Measurements from ENCODE around the gene EPB42. TPM values are rescaled to one million over a fixed set of nuclear protein-coding genes. Genes with fewer than 3 reads are reported as not detected.

The EPB42 gene
- total and polyA plus RNA-seq, 2 experiments from 2014 or later, result not detected

DNA sequence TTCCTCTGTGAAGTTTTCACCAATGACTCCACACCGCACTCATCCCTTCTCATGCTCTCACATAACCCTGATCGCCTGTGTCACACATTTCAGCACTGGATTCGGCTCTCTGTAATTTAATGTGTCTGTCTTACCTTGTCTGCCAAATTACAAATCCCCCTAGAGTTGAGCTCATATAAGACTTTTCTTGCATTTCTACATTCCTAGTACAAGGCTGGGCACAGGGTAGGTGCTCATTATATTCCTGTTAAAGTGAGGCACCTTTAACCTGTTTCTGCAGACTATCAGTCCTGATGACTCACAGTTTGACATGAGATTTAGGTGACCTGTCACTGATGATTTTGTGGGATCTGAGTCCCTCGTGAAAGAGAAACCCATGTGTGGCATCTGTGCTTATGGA lies 23.3 kb upstream of the EPB42 start:
- Mint-ChIP-seq H3K36me3 (ENCODE audit: low read depth) (no peaks in the 10 kb centered on the region), H3K4me1 (no peaks in the 10 kb centered on the region), H3K27ac (no peak overlapping the region), H3K9me3 (no peaks in the 10 kb centered on the region), H3K27me3 (ENCODE audit: insufficient read depth, low read depth, poor library complexity) (peaks cover 5% of the 10 kb centered on the region), H3K4me3 (no peak overlapping the region)
- no peak for ATAC-seq
- TF ChIP-seq CREB1 (CRISPR knock-in tag; IDR thresholded peaks at IDR 0.05; ENCODE audit: low read depth) (no peak), STAT1 (IDR thresholded peaks at IDR 0.05; ENCODE audit: unreplicated experiment) (no peak), EZH2 (IDR thresholded peaks at IDR 0.05; ENCODE audit: low read depth, unreplicated experiment) (no peak), JUNB (IDR thresholded peaks at IDR 0.05; ENCODE audit: unreplicated experiment) (no peak), EZH2phosphoT487 (IDR thresholded peaks at IDR 0.05; ENCODE audit: unreplicated experiment) (no peak), NANOG (IDR thresholded peaks at IDR 0.05; ENCODE audit: borderline replicate concordance) (no peak), ZNF114 (CRISPR knock-in tag; IDR thresholded peaks at IDR 0.05) (no peak), POLR2AphosphoS5 (IDR thresholded peaks at IDR 0.05; ENCODE audit: low read depth) (no peak), ZNF331 (CRISPR knock-in tag; IDR thresholded peaks at IDR 0.05; ENCODE audit: low read depth) (no peak)
- TF ChIP-seq, protein P1, sequence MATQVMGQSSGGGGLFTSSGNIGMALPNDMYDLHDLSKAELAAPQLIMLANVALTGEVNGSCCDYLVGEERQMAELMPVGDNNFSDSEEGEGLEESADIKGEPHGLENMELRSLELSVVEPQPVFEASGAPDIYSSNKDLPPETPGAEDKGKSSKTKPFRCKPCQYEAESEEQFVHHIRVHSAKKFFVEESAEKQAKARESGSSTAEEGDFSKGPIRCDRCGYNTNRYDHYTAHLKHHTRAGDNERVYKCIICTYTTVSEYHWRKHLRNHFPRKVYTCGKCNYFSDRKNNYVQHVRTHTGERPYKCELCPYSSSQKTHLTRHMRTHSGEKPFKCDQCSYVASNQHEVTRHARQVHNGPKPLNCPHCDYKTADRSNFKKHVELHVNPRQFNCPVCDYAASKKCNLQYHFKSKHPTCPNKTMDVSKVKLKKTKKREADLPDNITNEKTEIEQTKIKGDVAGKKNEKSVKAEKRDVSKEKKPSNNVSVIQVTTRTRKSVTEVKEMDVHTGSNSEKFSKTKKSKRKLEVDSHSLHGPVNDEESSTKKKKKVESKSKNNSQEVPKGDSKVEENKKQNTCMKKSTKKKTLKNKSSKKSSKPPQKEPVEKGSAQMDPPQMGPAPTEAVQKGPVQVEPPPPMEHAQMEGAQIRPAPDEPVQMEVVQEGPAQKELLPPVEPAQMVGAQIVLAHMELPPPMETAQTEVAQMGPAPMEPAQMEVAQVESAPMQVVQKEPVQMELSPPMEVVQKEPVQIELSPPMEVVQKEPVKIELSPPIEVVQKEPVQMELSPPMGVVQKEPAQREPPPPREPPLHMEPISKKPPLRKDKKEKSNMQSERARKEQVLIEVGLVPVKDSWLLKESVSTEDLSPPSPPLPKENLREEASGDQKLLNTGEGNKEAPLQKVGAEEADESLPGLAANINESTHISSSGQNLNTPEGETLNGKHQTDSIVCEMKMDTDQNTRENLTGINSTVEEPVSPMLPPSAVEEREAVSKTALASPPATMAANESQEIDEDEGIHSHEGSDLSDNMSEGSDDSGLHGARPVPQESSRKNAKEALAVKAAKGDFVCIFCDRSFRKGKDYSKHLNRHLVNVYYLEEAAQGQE (IDR thresholded peaks at IDR 0.05; ENCODE audit: unreplicated experiment), result no peak
- TF ChIP-seq, protein P2, sequence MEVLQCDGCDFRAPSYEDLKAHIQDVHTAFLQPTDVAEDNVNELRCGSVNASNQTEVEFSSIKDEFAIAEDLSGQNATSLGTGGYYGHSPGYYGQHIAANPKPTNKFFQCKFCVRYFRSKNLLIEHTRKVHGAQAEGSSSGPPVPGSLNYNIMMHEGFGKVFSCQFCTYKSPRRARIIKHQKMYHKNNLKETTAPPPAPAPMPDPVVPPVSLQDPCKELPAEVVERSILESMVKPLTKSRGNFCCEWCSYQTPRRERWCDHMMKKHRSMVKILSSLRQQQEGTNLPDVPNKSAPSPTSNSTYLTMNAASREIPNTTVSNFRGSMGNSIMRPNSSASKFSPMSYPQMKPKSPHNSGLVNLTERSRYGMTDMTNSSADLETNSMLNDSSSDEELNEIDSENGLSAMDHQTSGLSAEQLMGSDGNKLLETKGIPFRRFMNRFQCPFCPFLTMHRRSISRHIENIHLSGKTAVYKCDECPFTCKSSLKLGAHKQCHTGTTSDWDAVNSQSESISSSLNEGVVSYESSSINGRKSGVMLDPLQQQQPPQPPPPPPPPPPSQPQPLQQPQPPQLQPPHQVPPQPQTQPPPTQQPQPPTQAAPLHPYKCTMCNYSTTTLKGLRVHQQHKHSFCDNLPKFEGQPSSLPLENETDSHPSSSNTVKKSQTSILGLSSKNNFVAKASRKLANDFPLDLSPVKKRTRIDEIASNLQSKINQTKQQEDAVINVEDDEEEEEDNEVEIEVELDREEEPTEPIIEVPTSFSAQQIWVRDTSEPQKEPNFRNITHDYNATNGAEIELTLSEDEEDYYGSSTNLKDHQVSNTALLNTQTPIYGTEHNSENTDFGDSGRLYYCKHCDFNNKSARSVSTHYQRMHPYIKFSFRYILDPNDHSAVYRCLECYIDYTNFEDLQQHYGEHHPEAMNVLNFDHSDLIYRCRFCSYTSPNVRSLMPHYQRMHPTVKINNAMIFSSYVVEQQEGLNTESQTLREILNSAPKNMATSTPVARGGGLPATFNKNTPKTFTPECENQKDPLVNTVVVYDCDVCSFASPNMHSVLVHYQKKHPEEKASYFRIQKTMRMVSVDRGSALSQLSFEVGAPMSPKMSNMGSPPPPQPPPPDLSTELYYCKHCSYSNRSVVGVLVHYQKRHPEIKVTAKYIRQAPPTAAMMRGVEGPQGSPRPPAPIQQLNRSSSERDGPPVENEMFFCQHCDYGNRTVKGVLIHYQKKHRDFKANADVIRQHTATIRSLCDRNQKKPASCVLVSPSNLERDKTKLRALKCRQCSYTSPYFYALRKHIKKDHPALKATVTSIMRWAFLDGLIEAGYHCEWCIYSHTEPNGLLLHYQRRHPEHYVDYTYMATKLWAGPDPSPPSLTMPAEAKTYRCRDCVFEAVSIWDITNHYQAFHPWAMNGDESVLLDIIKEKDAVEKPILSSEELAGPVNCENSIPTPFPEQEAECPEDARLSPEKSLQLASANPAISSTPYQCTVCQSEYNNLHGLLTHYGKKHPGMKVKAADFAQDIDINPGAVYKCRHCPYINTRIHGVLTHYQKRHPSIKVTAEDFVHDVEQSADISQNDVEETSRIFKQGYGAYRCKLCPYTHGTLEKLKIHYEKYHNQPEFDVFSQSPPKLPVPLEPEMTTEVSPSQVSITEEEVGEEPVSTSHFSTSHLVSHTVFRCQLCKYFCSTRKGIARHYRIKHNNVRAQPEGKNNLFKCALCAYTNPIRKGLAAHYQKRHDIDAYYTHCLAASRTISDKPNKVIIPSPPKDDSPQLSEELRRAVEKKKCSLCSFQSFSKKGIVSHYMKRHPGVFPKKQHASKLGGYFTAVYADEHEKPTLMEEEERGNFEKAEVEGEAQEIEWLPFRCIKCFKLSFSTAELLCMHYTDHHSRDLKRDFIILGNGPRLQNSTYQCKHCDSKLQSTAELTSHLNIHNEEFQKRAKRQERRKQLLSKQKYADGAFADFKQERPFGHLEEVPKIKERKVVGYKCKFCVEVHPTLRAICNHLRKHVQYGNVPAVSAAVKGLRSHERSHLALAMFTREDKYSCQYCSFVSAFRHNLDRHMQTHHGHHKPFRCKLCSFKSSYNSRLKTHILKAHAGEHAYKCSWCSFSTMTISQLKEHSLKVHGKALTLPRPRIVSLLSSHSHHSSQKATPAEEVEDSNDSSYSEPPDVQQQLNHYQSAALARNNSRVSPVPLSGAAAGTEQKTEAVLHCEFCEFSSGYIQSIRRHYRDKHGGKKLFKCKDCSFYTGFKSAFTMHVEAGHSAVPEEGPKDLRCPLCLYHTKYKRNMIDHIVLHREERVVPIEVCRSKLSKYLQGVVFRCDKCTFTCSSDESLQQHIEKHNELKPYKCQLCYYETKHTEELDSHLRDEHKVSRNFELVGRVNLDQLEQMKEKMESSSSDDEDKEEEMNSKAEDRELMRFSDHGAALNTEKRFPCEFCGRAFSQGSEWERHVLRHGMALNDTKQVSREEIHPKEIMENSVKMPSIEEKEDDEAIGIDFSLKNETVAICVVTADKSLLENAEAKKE (CRISPR knock-in tag; IDR thresholded peaks at IDR 0.05), result no peak
- TF ChIP-seq, protein P3, sequence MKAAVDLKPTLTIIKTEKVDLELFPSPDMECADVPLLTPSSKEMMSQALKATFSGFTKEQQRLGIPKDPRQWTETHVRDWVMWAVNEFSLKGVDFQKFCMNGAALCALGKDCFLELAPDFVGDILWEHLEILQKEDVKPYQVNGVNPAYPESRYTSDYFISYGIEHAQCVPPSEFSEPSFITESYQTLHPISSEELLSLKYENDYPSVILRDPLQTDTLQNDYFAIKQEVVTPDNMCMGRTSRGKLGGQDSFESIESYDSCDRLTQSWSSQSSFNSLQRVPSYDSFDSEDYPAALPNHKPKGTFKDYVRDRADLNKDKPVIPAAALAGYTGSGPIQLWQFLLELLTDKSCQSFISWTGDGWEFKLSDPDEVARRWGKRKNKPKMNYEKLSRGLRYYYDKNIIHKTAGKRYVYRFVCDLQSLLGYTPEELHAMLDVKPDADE (IDR thresholded peaks at IDR 0.05), result no peak
- TF ChIP-seq, protein P4, sequence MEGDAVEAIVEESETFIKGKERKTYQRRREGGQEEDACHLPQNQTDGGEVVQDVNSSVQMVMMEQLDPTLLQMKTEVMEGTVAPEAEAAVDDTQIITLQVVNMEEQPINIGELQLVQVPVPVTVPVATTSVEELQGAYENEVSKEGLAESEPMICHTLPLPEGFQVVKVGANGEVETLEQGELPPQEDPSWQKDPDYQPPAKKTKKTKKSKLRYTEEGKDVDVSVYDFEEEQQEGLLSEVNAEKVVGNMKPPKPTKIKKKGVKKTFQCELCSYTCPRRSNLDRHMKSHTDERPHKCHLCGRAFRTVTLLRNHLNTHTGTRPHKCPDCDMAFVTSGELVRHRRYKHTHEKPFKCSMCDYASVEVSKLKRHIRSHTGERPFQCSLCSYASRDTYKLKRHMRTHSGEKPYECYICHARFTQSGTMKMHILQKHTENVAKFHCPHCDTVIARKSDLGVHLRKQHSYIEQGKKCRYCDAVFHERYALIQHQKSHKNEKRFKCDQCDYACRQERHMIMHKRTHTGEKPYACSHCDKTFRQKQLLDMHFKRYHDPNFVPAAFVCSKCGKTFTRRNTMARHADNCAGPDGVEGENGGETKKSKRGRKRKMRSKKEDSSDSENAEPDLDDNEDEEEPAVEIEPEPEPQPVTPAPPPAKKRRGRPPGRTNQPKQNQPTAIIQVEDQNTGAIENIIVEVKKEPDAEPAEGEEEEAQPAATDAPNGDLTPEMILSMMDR (conservative IDR thresholded peaks at IDR 0.05; ENCODE audit: low read depth in 2 of 2), result no peak
- no peaks in the 10 kb centered on the region for H4K20me1 ChIP-seq (replicated peaks; ENCODE audit: insufficient read depth)
- no peak overlapping the region for H2AFZ ChIP-seq
- H3F3A ChIP-seq (replicated peaks; ENCODE audit: low read depth), result no peaks in the 10 kb centered on the region
- DNase-seq (ENCODE audit: low spot score), result no peak
- no peak overlapping the region for H3K4me3 ChIP-seq
- H3K27ac ChIP-seq (ENCODE audit: low read depth), result no peak overlapping the region
- no peaks in the 10 kb centered on the region for H3K79me2 ChIP-seq (replicated peaks; ENCODE audit: insufficient read depth)
- H3K9me2 ChIP-seq (ENCODE audit: insufficient read depth), result 0 out of 2 replicates have a peak, but pooled peaks cover 5% of the 10 kb centered on the region
- no peaks in the 10 kb centered on the region for H3K36me3 ChIP-seq (ENCODE audit: insufficient read depth)
- no peak overlapping the region for H3K4me2 ChIP-seq
- H3K27me3 ChIP-seq (ENCODE audit: insufficient read depth), result no peaks in the 10 kb centered on the region
- no peaks in the 10 kb centered on the region for H3K4me1 ChIP-seq (ENCODE audit: insufficient read depth)
